IPS-NIHi11 (cell line): ENCODE measurements around the gene NECAB3.
A peak's percentile ranks its signal among the peaks of the same experiment; 100 is the strongest.

Experiments used
- DNase-seq: peaks from one replicate; pipeline ENCODE4 v3.0.0; 2012; ENCODE audit warnings: mixed read lengths, low spot score

NECAB3 gene

GRCh38 chr20:33677991-33678702, 3.9 kb upstream of the NECAB3 start:
- no peak for DNase-seq

- no peak for DNase-seq
Measured at GRCh38 chr20:33676652-33677645, 2.7 kb upstream of the NECAB3 start.

- no peak for DNase-seq
Measured at GRCh38 chr20:33676121-33676520, 1.9 kb upstream of the NECAB3 start.

- DNase-seq, result no peak
Measured at GRCh38 chr20:33675136-33675959, 1.1 kb upstream of the NECAB3 start.

- DNase-seq, result no peak
Measured at GRCh38 chr20:33673410-33674293, 576 bp downstream of the NECAB3 start.

GRCh38 chr20:33673114-33673409, 1.2 kb downstream of the NECAB3 start:
- DNase-seq, result no peak

GRCh38 chr20:33672426-33673113, 1.7 kb downstream of the NECAB3 start:
- no peak for DNase-seq

- DNase-seq, result no peak
Measured at GRCh38 chr20:33671573-33672288, 2.5 kb downstream of the NECAB3 start.

GRCh38 chr20:33670715-33671499, 3.3 kb downstream of the NECAB3 start:
- DNase-seq, result no peak

- no peak for DNase-seq
Measured at GRCh38 chr20:33669873-33670640, 4.2 kb downstream of the NECAB3 start.

- no peak for DNase-seq
Measured at GRCh38 chr20:33669224-33669623, 5.0 kb downstream of the NECAB3 start.

- DNase-seq, result no peak
Measured at GRCh38 chr20:33668466-33669155, 5.6 kb downstream of the NECAB3 start.

GRCh38 chr20:33667676-33668465, 6.4 kb downstream of the NECAB3 start:
- peak; percentile 89 for DNase-seq

- DNase-seq, result no peak
Measured at GRCh38 chr20:33667245-33667675, 7.0 kb downstream of the NECAB3 start.

GRCh38 chr20:33666293-33667244, 7.7 kb downstream of the NECAB3 start, which contains the start of gene ACTL10:
TSS of gene ACTL10 (plus strand) at chr20:33666943. CDS start at chr20:33667498, 555 bp downstream.
- DNase-seq, result peak; percentile 90

GRCh38 chr20:33664762-33665144, 9.5 kb downstream of the NECAB3 start:
- DNase-seq, result no peak
